Keratinocyte (primary cell): ENCODE results near the gene CILP.

Source experiments
- EZH2 ChIP-seq: IDR thresholded peaks from one replicate; pipeline ENCODE4 v1.6.1; 2012; ENCODE audit warnings: inconsistent platforms, mild to moderate bottlenecking, low read length, moderate library complexity
- TF ChIP-seq, protein P1 (sequence below), 3 experiments: IDR thresholded peaks in 1 of 3; conservative IDR thresholded peaks in 1 of 3; optimal IDR thresholded peaks in 1 of 3; 2 replicates in 2 of 3; 3 replicates in 1 of 3; pipeline versions ENCODE3 to v1.5.1; 2011; ENCODE audit warnings: low read length in 3 of 3, mild to moderate bottlenecking in 3 of 3, moderate library complexity in 2 of 3, control low read depth in 1 of 3, inconsistent platforms in 1 of 3; ENCODE audit not compliant: insufficient read depth in 2 of 3; ENCODE audit errors: extremely low read depth in 1 of 3

DNA sequence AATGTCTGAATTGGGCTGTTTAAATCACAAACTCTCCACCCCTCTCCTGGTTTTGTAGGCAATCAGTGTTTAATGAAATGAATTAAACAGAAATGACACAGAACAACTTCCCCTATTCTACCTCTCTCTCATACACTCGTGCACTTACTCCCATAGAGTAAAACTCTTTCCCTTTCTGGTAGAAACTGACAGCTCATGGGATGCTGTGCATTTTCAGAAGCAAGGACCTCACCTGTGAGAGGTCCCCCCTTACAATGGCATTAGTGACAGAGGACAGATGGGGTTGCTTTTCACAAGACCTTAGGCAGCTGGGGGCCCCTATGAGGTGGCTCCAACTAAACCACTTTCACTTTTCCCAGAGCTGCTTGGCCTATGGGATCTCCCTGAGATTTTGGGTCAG, 43.5 kb upstream of the CILP start:
- TF ChIP-seq, protein P1, sequence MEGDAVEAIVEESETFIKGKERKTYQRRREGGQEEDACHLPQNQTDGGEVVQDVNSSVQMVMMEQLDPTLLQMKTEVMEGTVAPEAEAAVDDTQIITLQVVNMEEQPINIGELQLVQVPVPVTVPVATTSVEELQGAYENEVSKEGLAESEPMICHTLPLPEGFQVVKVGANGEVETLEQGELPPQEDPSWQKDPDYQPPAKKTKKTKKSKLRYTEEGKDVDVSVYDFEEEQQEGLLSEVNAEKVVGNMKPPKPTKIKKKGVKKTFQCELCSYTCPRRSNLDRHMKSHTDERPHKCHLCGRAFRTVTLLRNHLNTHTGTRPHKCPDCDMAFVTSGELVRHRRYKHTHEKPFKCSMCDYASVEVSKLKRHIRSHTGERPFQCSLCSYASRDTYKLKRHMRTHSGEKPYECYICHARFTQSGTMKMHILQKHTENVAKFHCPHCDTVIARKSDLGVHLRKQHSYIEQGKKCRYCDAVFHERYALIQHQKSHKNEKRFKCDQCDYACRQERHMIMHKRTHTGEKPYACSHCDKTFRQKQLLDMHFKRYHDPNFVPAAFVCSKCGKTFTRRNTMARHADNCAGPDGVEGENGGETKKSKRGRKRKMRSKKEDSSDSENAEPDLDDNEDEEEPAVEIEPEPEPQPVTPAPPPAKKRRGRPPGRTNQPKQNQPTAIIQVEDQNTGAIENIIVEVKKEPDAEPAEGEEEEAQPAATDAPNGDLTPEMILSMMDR (optimal IDR thresholded peaks at IDR 0.05 in 1 of 3, IDR thresholded peaks at IDR 0.05 in 1 of 3, conservative IDR thresholded peaks at IDR 0.05 in 1 of 3; ENCODE audit: extremely low read depth in 1 of 3, insufficient read depth in 2 of 3, low read length in 3 of 3) = no peak
- no peak for TF ChIP-seq EZH2
